ENCODE results near the gene CCDC28B.

CCDC28B gene

DNA sequence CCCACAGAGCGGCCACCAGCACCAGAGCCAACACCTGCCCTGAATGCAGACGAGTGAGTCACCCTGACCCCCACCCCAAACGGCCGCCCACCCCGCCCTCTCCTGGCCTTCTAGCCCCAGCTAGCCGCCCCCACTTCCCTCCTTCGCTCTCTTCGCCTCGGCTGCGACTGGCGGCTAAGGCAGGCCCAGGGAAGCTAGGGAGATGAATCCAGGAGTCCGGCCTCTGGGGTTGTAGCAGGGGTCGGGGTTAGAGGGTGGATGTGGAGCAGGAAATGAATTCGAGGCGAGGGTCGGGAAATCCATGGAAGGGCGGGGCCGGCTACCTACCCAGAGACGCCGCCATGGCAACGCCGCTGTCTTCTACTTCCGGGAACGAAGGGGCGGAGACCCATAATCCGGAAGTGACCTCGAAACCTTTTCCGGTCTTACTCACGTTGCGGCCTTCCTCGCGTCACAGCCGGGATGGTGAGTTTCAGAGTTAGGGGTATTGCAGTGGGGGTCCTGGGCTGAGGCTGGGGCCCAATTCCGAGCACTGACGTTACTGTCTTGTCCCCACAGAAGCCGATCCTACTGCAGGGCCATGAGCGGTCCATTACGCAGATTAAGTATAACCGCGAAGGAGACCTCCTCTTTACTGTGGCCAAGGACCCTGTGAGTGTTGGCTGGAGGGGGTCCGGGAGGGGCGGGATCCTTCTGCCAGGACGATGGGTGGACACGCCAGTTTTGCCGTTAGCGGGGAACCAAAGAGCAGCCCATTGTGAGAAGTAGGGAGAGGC, 21.8 kb downstream of the CCDC28B start, which contains the start of the genes EIF3I and TMEM234:
TSS of gene EIF3I (plus strand) at position 428 of the 776 bp plus-strand sequence. CDS start at position 463, 35 bp downstream.
TSS of gene TMEM234 (minus strand) at position 374 of the 776 bp plus-strand sequence. CDS start at position 343, 31 bp downstream.
- DNase-seq (ENCODE audit: extremely low read depth, low read depth): no peak
- TF ChIP-seq, protein P1, sequence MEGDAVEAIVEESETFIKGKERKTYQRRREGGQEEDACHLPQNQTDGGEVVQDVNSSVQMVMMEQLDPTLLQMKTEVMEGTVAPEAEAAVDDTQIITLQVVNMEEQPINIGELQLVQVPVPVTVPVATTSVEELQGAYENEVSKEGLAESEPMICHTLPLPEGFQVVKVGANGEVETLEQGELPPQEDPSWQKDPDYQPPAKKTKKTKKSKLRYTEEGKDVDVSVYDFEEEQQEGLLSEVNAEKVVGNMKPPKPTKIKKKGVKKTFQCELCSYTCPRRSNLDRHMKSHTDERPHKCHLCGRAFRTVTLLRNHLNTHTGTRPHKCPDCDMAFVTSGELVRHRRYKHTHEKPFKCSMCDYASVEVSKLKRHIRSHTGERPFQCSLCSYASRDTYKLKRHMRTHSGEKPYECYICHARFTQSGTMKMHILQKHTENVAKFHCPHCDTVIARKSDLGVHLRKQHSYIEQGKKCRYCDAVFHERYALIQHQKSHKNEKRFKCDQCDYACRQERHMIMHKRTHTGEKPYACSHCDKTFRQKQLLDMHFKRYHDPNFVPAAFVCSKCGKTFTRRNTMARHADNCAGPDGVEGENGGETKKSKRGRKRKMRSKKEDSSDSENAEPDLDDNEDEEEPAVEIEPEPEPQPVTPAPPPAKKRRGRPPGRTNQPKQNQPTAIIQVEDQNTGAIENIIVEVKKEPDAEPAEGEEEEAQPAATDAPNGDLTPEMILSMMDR (IDR thresholded peaks at IDR 0.05; ENCODE audit: low read depth, low read length): no peak

DNA sequence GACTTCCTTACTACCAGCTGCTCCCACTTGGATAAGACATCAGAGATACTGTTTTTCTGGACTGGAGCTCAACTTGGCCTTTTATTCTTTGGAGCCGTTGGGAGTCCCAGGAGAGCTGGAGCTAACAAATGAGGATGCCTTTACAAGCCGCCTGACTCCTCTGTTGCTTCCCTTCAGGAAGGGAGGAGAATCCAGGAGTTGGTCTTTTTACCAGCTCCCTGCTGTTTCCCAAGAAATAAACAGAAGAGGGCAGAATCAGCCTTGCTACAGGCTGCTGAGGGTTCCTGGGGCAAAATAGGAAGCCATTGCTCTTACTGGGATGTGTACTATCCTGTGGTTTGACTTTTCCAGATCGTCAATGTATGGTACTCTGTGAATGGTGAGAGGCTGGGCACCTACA, 23.3 kb downstream of the CCDC28B start:
- TF ChIP-seq, protein P1 (IDR thresholded peaks at IDR 0.05; ENCODE audit: low read depth, low read length): no peak
- DNase-seq (ENCODE audit: extremely low read depth, low read depth): no peak

DNA sequence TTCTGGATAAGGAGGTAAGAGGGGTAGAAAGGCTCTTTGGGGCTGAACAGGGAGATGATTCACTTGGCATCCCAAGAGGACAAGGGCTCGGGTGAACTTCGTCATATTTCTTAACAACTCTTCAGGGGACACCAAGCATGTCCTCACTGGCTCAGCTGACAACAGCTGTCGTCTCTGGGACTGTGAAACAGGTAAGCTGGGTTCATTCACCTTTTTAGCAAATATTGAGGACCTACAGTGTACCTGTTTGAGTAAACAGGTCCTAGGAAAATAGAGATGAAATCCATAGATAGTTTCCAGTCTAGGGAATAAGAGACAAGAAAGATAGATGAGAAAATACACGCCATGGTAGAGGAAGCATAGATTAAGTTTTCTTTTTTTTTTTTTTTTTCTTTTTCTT, 23.9 kb downstream of the CCDC28B start:
- TF ChIP-seq, protein P1 (IDR thresholded peaks at IDR 0.05; ENCODE audit: low read depth, low read length): no peak

DNA sequence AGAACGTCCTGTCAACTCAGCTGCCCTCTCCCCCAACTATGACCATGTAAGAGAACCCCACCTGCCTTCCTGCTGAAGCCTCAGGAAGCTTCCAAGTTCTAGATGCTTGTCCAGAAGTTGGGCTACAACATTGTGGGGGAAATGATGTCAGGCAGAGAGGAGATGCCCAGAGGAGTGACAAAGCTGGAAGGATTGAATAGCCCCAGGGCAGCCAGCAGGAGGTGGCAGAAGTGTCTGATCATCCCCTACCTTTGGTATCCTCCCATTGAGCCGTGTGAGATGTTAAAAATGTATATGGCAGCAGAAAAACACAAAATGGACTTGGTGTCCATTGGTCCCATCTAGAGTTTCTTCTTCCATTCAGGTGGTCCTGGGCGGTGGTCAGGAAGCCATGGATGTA, 28.4 kb downstream of the CCDC28B start:
- TF ChIP-seq, protein P1 (IDR thresholded peaks at IDR 0.05; ENCODE audit: low read depth, low read length): no peak
- DNase-seq (ENCODE audit: extremely low read depth, low read depth): no peak

More for the DNA sequence above, 23.9 kb downstream of the CCDC28B start:
- no peak for DNase-seq (ENCODE audit: extremely low read depth, low read depth)

DNA sequence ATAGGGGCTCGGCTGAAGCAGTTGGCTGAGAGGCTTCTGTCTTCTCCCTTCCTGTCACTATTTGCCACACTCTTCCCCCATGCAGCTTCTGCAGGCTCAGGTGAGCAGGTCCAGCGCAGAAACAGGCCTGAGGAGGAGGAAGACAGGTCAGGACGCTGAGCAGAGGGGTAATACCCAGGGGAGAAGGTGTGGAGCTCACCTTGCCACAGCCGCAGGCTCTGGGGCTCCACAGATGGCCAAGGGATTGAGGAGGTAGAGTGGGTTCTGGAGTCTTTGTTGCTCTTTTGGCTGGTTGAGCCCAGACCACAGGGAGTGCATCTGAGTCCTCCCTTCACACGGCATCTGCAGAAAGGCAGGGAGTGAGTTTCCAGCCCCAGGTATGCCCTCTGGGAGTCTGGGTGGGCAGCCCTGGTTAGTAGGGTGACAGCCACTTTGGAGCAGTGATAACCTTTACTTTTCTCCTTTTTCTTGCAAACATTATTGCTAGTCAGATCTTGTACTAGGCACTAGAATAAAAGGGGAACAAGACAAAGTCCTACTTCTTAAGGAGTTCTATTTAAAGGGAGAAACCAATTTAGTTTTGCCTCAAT, 31.5 kb downstream of the CCDC28B start:
- no peak for DNase-seq (ENCODE audit: extremely low read depth, low read depth)
- TF ChIP-seq, protein P1 (IDR thresholded peaks at IDR 0.05; ENCODE audit: low read depth, low read length): no peak

DNA sequence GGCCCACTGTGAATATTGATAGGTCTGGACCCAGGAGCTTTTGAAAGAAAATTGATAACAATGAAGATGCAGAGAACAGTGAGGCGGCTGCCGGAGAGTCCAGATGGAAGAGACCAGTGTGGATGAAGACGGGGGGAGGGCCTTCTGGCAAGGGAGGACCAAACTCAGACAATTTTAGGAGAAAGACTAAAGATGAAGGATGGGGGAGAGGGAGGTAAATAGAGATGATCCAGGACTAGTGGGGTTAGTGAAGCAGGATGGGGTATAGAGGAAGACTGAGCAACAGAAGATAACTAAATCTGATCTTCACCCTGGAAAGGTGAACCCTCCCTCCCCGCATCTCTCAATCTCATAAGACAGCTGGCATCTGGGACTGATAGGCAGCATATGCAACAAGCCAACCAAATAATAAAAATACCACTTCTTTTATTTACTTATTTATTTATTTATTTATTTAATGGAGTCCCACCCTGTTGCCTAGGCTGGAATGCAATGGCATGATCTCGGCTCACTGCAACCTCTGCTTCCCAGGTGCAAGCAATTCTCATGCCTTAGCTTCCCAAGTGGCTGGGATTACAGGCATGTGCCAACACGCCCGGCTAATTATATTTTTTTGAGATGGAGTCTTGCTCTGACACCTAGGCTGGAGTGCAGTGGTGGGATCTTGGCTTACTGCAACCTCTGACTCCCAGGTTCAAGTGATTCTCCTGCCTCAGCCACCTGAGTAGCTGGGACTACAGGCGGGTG, 32.3 kb downstream of the CCDC28B start:
- TF ChIP-seq, protein P1 (IDR thresholded peaks at IDR 0.05; ENCODE audit: low read depth, low read length): no peak
- DNase-seq (ENCODE audit: extremely low read depth, low read depth): no peak

Measured in AG09319 (cell line).